Esophagus muscularis mucosa (tissue), 4 donors: ENCODE data around the gene PSME3IP1. TPM values are rescaled to one million over a fixed set of nuclear protein-coding genes. Genes with fewer than 3 reads are reported as not detected.

Experiments
- DNase-seq: peaks from one replicate; pipeline ENCODE4 v3.0.0-alpha.2; 2017; ENCODE audit errors: extremely low spot score
- H3K27ac ChIP-seq, 4 donors: fragments of 200-600 bp; sonication (generic); replicated peaks in 1 of 4; 1 replicate in 3 of 4; 2 replicates in 1 of 4; pipeline ENCODE4 v1.5.1; 2016 to 2019; ENCODE audit warnings: mild to moderate bottlenecking in 1 of 4
- H3K27me3 ChIP-seq, 4 donors: fragments of 200-600 bp; sonication (generic); one replicate each; pipeline versions ENCODE4 v1.5.1 to v1.6.0; 2016 to 2019
- H3K36me3 ChIP-seq, 4 donors: fragments of 200-600 bp; sonication (generic); one replicate each; pipeline ENCODE4 v1.5.1; 2016 to 2019
- H3K4me1 ChIP-seq, 4 donors: fragments of 200-600 bp; sonication (generic); one replicate each; pipeline ENCODE4 v1.5.1; 2016 to 2019
- H3K4me3 ChIP-seq, 4 donors: fragments of 200-600 bp; sonication (generic); 1 replicate in 2 of 4; 2 replicates in 2 of 4; pipeline ENCODE4 v1.5.1; 2016 to 2019; ENCODE audit warnings: mild to moderate bottlenecking in 4 of 4, moderate library complexity in 1 of 4
- H3K9me3 ChIP-seq, 4 donors: fragments of 200-600 bp; sonication (generic); 1 replicate in 3 of 4; 2 replicates in 1 of 4; pipeline ENCODE4 v1.5.1; 2016 to 2019
- EP300 ChIP-seq: sonication (generic); formaldehyde crosslinking; IDR thresholded peaks from one replicate; pipeline ENCODE4 v1.6.1; 2017; ENCODE audit warnings: antibody characterized with exemption
- POLR2A ChIP-seq: fragments of 450-650 bp; IDR thresholded peaks from one replicate; pipeline ENCODE4 v1.6.1; 2017; ENCODE audit warnings: antibody characterized with exemption, moderate library complexity, mild to moderate bottlenecking, low read depth
- POLR2AphosphoS5 ChIP-seq, 2 donors: sonication (generic); formaldehyde crosslinking; IDR thresholded peaks; one replicate each; pipeline ENCODE4 v1.6.1; 2017; ENCODE audit warnings: antibody characterized with exemption in 2 of 2
- WGBS: methylation state at CpG from one replicate; pipeline ENCODE4 v1.1.5; 2018; 5-methylcytosine and 5-hydroxymethylcytosine counted together
- intact Hi-C: fragments of 100-400 bp; cut with DNase I; formaldehyde crosslinking; loops from one replicate; pipeline ENCODE4 v1.15.1; 2023
- total RNA-seq, 4 donors: library from RNA; depleted of rRNA; stranded (reverse); fragments of >200 nt; gene quantifications; one replicate each; pipeline versions ENCODE4 v1.1.0 to v1.2.1, GENCODE V29; 2016
- TF ChIP-seq, protein P1 (sequence below), 3 experiments: fragments of 200-600 bp in 2 of 3; fragments of 450-650 bp in 1 of 3; sonication (generic) in 2 of 3; IDR thresholded peaks; one replicate each; pipeline ENCODE4 v1.5.1; 2017 to 2019; ENCODE audit warnings: antibody characterized with exemption in 3 of 3, mild to moderate bottlenecking in 2 of 3, moderate library complexity in 1 of 3

PSME3IP1 gene
- total RNA-seq, 4 donors from 2014 or later = 47.8 to 60.7 (median 57.5) TPM

DNA sequence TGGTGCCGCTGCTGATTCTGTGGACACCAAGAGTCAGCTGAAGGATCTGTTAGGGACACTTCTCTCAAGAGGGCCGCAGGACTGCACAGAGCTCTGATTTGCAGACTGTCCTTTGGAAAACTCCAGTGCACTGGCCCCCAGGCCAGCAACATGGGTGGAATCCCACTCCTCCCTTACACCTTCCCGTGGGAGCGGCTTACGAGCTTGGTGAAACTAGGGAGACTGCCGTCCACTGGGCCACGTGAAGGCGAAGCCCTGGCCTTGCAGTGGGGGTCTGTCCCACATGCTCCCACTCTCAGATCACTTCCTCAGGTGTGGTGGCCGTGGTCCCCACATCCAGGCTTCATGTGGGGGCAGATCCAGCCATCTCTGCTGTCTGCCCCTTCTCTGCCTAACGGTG lies 36.4 kb downstream of the PSME3IP1 start:
- no peak overlapping the region for H3K27ac ChIP-seq
- no peaks in the 10 kb centered on the region for H3K27me3 ChIP-seq
- TF ChIP-seq, protein P1, sequence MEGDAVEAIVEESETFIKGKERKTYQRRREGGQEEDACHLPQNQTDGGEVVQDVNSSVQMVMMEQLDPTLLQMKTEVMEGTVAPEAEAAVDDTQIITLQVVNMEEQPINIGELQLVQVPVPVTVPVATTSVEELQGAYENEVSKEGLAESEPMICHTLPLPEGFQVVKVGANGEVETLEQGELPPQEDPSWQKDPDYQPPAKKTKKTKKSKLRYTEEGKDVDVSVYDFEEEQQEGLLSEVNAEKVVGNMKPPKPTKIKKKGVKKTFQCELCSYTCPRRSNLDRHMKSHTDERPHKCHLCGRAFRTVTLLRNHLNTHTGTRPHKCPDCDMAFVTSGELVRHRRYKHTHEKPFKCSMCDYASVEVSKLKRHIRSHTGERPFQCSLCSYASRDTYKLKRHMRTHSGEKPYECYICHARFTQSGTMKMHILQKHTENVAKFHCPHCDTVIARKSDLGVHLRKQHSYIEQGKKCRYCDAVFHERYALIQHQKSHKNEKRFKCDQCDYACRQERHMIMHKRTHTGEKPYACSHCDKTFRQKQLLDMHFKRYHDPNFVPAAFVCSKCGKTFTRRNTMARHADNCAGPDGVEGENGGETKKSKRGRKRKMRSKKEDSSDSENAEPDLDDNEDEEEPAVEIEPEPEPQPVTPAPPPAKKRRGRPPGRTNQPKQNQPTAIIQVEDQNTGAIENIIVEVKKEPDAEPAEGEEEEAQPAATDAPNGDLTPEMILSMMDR (IDR thresholded peaks at IDR 0.05) = no peak
- TF ChIP-seq EP300 (no peak), POLR2A (no peak), POLR2AphosphoS5 (IDR thresholded peaks at IDR 0.05) (no peak)
- H3K4me3 ChIP-seq = no peak overlapping the region
- H3K4me1 ChIP-seq = peaks cover 28 to 43% (median 35%) of the 10 kb centered on the region in 4 donors
- WGBS = 94% methylated on average over 5 of the region's 10 CpGs
- H3K36me3 ChIP-seq = peaks cover 14 to 54% (median 36%) of the 10 kb centered on the region in 4 donors
- DNase-seq = no peak
- intact Hi-C loops = no loop called here
- no peaks in the 10 kb centered on the region for H3K9me3 ChIP-seq

DNA sequence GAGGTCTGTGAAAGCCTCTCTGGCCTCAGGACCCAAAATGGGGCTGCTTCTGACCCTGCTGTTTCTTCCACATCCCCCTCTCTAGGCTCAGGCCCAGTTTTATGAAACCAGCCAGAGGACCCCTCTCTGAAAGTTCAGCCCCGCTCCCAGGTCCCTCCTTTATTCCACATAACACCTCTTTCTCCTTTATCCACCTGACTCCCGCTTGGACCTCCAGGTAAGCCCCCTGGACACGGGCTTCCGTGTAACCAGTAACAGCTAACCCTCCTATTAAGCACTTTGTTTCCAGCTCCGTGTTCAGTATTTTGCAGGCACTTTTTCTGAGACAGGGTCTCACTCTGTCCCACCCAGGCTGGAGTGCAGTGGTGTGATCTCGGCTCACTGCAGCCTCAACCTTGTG lies 37.4 kb downstream of the PSME3IP1 start:
- intact Hi-C loops = no loop called here
- peak overlapping the region in 3 of 4 donors; percentile 16 to 34 (median 17) for H3K27ac ChIP-seq
- no peak overlapping the region for H3K4me3 ChIP-seq
- WGBS = 96% methylated on average over 6 of the region's 6 CpGs
- H3K27me3 ChIP-seq = no peaks in the 10 kb centered on the region
- no peaks in the 10 kb centered on the region for H3K9me3 ChIP-seq
- H3K36me3 ChIP-seq = peaks cover 5 to 45% (median 27%) of the 10 kb centered on the region in 4 donors
- peaks cover 36 to 52% (median 44%) of the 10 kb centered on the region in 4 donors for H3K4me1 ChIP-seq
- TF ChIP-seq EP300 (no peak), POLR2AphosphoS5 (IDR thresholded peaks at IDR 0.05) (no peak), POLR2A (no peak)
- TF ChIP-seq, protein P1 (IDR thresholded peaks at IDR 0.05) = no peak
- DNase-seq = no peak

DNA sequence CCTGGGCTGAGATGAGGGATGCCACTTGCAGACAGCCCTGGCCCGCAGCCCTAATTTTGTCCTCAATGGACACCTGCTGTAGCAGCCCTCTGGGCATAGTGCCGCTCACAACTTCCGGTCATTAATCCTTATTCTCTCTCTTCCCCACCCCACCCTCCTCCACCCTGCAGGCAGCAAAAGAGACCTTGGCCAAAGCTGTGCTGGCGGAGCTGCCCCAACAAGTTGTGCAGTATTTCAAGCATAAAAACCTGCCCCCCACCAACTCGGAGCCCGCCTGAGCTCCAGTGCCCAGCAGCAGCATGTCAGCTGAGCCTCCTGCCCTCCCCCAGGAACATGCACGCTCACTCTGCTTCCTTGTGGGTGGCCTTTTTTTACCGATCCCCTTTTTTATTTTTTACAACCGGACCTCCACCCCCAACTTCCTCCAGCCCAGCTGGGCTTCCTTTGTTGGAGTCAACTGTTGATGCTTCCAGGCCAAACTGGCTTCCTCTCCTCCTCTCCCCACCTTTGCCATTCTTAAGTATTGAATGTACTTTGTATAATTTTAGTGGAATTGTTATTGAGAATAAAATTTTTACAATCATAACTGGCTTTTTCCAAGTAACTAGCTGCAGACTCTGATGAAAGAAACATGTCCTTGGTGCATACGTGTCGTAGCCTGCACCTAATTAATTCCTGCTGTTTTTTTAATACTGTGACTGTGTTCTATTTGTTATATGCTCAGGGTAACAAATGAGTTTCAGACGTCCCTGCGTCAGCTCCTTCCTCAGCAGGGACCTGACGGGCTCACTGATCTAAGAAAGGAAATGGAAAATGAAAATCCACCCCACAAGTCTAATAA lies 38.2 kb downstream of the PSME3IP1 start:
- H3K36me3 ChIP-seq = peaks cover 0 to 36% (median 18%) of the 10 kb centered on the region in 4 donors
- TF ChIP-seq POLR2A (no peak), EP300 (no peak), POLR2AphosphoS5 (IDR thresholded peaks at IDR 0.05) (no peak)
- TF ChIP-seq, protein P1 (IDR thresholded peaks at IDR 0.05) = no peak
- 36% methylated on average over 14 of the region's 14 CpGs for WGBS
- no peak overlapping the region for H3K4me3 ChIP-seq
- DNase-seq = no peak
- H3K27me3 ChIP-seq = no peaks in the 10 kb centered on the region
- peaks cover 44 to 59% (median 52%) of the 10 kb centered on the region in 4 donors for H3K4me1 ChIP-seq
- intact Hi-C loops = no loop called here
- no peaks in the 10 kb centered on the region for H3K9me3 ChIP-seq
- H3K27ac ChIP-seq = peak overlapping the region in 2 of 4 donors; percentile 17 to 38

DNA sequence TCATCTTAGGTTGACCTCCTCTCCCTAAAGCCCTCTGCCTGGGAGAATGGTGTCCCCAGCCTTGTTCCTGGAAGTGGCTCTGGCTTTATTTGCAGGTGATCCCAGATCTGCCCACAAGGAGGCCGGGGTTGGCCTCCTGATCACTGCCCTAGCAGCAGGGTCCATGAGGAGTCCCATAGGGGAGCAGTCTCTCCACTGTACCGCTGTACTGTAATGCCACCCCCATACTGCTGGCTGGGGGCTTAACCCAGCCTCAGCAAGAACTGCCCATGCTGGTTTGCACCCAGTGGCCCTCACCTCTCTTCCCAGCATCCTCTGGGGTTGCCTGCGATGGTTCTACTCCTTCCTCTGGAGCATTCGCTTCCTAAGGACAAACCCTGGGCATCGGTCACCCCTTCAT lies 39.1 kb downstream of the PSME3IP1 start:
- no peak for DNase-seq
- no peak for TF ChIP-seq EP300
- TF ChIP-seq, protein P1 (IDR thresholded peaks at IDR 0.05) = peak in 1 of 3 experiments; percentile 8
- Histone ChIP-seq H3K4me3 (no peak overlapping the region), H3K27ac (no peak overlapping the region), H3K27me3 (no peaks in the 10 kb centered on the region), H3K9me3 (no peaks in the 10 kb centered on the region), H3K36me3 (peaks cover 0 to 27% (median 11%) of the 10 kb centered on the region in 4 donors), H3K4me1 (peaks cover 52 to 66% (median 60%) of the 10 kb centered on the region in 4 donors)
- intact Hi-C loops = no loop called here
- 93% methylated on average over 5 of the region's 5 CpGs for WGBS
